HPDE6-E6E7 (cell line): ENCODE measurements around the gene NSD1.
"Not testable (repeated sequence)": the region's sequence is repeated elsewhere in the genome, so short reads cannot be mapped to it uniquely, and the experiment has no call there.

Source experiments
- DNase-seq: peaks from one replicate; pipeline ENCODE4 v3.0.0; 2011; ENCODE audit warnings: missing footprints; ENCODE audit errors: extremely low spot score

The NSD1 gene

DNA sequence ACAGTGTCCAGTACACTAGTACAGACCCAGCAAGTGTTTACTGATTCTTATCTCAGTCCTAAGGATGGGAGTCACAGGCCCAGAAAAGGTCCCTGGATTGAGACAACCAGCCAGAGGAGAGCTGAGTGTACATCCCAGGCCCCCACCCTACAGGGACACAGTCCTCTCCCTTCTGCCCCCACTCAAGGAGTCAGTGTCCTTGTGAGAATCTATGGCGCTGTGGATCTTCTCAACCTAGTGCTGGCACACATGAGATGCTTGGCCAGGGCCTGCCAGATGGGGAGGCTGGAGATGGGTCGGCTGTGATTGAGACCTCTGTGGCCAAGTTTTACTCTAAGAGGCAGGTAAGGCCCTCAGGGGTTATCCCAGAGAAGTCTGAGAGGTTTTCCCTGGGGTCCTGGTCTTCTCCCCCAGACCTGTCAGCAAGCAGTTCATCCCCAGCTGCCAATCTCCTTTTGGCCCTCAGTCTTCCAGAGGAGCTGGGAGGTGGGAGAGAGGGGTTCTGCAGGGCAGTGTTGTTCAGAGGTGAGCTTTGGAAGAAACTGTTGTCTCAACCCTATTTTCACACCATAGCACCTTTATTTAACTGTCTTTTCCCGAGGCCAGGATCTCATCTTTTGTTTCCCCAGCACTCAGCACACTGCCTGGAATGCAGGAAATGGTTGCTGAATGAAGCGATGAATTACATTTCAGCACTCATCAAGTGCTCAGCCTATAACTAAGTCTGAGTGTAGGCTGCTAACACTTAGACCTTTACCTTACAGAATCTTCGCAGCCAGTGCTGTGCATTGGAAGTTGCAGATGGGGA is 3.2 kb upstream of the NSD1 start:
- no peak for DNase-seq

DNA sequence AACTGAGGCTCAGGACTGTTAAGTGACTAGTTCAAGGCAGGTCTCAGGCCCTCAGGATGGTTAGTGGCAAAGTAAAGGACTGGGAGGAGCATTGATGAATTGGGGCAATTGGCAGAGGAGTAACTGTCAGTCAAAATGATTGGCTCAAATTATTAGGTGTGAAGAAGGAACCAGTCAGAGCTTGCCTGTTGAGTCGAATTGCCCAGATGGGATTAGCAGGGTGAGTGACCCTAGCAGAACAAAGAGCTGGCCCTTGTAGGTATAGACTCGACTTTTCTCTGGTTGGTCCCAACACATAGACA is 2.6 kb upstream of the NSD1 start:
- no peak for DNase-seq

DNA sequence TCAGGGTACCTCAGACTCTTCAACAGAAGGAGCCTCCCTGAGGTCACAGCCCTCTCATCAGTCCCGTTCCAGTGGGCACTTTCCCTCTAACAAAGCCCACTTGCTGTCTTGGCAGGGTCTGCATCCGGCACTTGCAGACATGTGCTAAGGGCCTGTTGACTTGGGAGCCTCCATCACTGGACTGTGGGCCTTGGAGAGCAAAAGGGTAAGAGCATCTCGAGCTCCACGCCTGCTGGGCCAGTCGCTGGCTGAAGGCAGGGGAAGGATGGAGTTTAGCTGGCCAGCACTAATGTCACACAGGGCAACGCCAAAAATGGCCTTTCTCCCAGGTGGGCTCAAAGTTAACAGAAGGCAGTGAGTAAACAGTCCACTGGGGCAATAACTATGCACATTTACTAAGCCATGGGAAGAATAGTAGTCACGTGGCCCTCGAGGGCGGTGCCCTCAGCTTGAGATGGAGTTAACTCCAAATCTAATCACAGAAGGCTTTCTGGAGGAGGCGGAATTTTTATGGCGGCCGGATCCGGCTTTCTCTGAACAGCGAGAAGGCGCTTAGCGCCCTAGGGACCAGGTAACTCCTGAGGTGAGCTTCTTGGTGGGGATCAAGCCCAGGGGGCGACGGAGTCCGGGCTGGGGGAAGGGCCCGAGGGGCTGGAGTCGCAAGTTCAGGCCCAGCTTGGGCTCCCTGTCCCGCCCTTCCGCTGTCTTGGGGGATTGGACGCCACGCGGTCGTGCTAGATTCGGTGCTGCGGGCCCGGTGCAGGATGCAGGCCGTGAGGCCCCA is 2.0 kb upstream of the NSD1 start:
- no peak for DNase-seq

DNA sequence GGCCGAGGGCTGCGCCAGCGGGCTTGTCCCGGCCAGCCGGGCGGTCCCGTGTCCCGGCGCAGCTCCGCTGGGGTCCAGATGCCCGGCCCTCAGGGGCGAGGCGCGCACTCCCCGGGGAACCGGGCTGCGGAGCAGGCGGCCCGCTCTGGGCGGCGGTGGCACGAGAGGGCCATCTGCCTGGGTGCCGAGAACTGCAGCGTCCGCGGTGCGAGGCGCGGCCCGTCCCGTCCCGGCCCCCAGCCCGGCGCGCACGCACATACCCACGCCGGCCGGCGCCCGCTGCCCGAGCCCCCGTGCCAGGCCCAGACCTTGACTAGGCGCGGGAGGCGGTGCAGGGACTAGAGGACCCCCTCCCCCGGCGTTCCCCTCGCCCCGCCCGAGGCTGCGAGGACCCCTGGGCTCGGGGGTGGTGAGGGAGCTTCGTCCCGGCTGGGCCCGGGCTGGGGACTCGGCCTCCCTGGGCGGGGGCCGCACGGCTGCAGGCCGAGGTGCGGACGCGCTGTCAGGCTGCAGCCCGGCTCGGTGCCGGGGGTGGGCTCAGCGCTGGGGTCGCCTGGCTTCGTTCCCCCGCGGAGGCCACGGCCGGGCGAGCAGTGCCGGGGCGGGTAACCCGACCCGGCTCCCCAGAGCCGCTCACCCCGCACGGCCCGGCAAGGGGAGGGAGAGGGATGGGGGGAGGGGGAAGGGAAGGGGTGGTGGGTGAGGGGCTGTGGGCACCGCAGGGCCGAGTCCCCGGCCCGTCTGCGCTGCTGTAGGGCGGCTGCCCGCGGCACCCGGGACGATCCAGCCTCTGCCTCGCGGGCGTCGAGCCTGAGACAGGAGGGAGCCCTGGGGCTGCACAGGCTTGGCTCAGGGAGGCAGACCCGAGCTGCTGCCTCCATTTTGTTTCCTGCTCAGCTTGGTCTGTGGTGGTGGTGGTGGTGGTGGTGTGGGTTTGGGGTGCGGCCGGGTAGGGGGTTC is 1.2 kb upstream of the NSD1 start:
- no peak for DNase-seq

DNA sequence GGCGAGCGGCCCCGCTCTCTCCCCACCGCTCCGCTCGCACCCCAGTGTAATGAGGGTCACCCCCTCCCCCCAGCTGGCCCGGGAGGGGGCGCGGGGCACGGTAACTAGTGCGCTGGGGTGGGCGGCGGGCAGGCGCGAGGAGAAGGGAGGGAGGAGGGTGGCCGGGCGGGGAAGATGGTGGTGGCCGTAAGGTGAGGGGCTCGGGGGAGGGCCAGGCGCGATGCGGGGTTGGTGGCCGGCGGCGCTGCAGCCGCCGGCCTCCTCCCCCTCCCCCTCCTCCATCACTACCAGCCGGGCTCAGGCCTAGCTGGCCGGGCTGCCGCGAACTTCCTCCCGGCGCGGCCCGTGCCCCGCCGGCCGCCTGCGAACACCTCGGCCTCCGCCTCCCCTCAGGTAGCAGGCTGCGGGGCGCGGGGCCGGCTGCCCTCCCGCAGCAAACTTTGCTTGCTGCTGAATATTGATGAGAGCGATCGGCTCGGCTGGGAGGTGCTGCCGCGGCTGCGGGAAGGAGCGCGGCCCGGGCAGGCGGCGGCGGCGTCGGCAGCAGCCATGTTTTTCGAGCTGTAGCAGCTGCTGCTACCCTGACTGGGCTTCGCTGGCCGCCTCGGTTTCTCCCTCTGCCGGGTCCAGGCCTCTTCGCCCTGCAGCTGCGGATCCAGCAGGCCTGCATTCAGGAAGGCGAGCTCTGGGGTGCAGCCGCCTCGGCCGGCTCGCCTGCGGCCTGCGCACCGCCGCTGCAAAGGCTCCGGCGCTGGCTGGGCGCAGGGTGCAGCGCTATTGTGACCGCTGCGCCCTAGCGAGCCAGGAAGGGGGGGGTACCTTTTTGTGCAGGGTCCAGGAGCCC is 502 bp downstream of the NSD1 start:
- DNase-seq: no peak

DNA sequence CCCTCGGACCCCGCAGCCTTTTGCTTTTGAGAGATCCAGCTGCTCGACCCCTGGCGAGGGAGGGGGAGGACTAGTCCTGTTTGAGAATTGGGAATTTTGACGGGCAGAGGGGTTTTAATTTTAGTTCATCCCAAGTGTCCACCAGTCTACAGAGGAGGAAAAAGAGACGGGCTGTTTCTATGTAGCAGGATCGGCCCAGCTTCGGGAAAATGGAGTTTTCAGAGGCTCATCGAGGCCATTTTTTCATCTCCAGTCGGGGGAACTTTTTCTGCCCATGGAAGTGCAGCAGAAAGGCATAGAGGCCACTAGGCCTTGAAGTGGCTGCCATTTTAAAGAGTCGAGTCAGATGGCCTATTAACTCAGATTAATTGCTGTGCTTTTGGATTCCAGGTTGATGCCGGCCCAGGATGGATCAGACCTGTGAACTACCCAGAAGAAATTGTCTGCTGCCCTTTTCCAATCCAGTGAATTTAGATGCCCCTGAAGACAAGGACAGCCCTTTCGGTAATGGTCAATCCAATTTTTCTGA is 1.2 kb downstream of the NSD1 start:
- no peak for DNase-seq

DNA sequence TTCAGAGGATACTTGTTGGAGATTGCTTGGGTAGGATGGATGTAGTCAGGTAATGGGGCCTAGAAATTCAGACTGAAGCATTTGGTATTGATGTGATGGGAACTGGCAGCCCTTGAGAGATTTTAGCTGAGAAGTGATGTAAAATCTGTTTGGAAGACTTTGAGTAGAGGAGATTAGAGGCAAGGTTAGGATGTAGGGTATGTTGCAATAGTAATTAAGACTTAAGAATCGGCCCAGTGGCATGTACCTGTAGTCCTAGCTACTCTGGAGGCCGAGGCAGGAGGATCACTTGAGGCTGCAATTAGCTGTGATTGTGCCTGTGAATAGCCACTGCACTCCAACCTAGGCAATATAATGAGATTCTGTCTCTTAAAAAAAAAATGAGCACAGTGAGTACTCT is 6.7 kb downstream of the NSD1 start:
- DNase-seq: no peak

DNA sequence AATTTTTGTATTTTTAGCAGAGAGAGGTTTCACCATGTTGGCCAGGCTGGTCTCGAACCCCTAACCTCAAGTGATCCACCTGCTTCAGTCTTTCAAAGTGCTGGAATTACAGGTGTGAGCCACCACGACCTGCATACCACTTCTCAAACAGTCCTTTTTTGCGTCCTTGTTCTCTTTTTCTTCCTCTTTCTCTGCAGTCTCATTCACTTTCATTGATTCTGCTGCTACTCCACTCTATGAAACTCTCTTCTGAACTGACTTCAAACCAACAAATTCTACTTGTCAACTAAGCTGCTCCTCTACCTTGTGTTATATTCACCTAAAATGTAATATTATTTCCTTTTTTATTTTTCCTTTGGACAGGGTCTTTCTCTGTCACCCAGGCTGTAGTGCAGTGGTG is 7.9 kb downstream of the NSD1 start:
- DNase-seq: no peak

DNA sequence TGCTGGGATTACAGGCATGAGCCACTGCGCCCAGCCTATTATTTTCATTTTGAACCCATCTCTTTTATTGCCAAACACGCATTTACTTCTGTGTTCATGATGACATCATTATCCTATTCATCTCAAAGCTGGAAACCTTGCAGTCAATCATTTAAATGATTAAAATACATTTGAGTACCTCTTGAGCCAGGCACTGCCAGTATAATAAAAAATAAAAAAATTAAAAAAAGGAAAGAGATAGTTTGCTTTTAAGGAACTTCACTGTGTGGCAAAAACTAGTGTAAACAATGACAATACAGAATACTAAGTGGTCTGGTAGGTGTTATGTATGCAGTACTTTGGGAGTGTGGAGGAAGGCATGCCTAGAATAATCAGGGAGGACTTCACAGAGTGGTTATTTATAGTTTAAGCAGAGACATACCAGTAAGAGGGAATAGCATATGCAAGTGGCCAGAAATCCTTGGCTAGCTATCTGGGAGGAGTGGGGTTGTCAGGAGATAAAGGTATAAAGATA is 8.6 kb downstream of the NSD1 start:
- DNase-seq: no peak

DNA sequence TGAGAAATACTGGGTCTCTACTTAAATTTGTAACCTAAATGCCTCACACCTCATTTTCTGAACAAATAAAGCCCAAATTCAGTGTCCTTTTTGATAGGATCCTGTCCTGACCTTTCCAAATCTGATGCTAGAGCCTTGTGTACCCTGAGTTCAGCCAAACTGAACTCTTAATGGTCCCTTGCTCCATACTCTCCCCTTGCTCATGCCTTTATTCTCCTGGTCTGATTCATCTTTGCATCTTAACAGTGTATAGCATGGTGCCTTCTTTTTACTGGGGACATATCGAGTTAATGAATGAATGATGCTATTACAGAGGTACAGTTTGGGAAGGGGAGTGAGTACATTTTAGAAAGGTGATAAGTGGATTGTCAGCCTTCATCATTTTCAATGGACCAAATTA is 9.2 kb downstream of the NSD1 start:
- no peak for DNase-seq

DNA sequence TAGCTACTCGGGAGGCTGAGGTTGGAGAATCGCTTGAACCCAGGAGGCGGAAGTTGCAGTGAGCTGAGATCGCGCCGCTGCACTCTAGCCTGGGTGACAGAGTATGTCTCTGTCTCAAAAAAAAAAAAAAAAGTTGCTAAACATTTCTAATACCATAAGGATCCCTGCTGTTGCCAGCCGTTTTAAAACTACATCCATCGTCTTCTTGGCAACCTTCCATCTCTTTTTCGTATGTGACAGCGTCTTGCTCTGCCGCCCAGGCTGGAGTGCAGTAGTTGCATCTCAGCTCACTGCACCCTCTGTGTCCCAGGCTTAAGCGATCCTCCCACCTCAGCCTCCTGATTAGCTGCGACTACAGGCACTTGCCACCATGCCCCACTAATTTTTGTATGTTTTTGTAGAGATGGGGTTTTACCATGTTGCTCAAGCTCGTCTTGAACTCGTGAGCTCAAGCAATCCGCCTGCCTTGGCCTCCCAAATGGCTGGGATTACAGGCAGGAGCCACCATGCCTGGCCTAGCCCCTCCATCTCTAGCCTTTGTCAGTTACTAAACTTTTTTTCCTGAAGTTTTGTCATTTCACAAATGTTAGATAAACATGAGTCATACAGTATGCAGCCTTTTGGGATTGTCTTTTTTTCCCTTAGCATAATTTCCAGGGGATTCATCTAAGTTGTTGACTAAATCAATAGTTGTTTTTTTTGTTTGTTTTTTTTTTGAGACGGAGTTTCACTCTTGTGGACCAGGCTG is 13.5 kb downstream of the NSD1 start:
- DNase-seq: no peak

DNA sequence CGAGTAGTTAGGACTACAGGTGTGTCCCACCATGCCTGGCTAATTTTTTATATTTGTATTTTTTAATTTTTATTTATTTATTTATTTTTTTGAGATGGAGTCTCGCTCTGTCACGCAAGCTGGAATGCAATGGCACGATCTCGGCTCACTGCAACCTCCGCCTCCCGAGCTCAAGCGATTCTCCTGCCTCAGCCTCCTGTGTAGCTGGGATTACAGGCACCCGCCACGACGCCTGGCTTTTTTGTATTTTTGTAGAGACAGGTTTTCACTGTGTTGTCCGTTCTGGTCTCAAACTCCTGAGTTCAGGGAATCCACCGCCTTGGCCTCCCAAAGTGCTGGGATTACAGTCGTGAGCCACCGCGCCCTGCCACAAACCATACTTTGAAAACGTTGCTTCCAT is 16.5 kb downstream of the NSD1 start:
- DNase-seq: not testable (repeated sequence)

DNA sequence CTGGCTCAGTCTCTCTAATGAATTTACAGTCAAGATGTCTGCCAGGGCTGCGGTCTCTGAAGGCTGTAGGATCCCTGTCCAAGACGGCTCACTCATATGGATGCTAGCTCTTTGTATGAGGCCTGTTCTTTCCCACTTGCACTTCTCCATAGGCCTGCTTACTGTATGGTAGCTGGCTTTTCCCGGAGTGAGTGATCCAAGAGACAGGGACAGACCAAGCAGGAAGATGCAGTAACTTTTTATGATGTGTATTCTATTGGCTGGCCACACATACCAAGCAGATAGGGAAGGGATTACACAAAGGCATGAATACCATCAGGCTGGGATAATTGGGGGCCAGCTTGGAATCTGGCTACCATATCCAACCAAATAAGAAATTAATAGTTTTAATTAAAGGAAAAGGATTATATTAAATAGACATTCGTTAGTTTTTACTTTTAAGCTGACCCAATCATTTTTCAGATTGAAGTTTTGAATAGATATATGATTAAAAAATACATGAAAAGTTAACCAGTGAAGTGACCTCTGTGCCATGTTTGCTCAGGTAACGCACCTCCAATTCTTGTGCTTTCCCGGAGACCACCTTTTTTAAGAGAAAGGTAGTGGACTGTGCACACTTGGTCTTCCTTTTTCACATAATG is 20.6 kb downstream of the NSD1 start:
- DNase-seq: no peak

DNA sequence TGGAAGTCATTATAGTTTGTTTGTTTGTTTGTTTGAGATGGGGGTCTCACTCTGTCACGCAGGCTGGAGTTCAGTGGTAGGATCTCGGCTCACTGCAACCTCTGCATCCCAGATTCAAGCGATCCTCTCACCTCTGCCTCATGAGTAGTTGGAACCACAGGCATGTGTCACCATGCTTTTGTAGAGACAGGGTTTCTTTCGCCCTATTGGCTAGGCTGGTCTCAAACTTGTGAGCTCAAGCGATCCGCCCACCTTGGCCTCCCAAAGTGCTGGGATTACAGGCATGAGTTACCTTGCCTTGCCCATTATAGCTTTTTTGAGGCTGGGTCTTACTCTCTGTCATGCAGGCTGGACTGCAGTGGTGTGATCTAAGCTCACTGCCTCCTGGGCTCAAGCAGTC is 28.8 kb downstream of the NSD1 start:
- DNase-seq: no peak

DNA sequence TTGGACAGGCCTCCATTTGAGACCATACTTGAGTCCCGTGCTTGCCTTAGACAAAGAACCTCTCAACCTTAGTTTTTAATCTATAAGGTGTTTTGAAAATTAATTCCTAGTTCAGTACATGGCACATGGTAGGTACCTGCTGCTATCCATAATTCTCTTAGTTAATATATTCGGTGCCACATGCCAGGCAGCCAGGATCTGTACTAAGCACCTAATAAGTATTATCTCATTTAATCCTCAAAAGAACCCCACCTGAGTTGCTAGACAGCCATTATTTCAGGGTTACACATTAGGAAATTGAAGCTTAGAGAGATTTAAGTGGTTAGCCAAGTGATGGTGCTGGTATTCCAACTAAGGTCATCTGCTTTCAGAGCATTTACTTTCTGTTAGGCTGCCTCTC is 29.9 kb downstream of the NSD1 start:
- DNase-seq: no peak

DNA sequence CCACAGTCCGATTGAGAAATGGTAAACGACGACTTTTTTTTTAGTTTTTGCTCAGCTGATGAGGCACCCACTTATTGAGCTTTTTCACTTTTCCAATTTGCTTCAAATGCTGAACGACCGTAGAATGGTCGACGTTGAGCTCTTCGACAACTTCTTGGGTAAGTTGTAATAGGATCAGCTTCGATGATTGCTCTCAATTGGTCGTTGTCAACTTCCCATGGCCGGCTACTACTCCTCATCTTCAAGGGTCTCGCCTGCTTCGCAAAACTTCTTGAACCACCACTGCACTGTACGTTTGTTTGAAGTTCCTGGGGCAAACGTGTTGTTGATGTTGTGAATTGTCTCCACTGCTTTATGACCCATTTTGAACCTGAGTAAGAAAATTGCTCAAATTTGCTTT is 35.7 kb downstream of the NSD1 start:
- no peak for DNase-seq

DNA sequence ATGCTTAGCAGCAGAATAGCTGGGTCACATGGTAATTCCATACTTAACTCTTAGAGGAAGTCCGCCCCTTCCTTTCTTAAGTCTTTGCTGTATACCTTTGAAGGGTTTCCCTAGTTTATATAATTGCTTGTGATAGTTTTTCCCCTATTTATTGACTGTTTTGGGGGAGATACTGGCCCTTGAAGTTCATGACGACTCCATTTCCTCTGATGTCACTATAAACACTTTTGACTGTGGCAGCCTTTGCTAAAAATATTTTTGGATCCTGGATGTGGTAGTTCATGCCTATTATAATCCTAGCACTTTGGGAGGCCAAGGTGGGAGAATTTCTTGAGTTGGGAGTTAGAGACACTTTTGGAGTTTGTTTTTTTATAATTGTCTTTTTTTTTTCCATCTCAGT is 38.4 kb downstream of the NSD1 start:
- no peak for DNase-seq

DNA sequence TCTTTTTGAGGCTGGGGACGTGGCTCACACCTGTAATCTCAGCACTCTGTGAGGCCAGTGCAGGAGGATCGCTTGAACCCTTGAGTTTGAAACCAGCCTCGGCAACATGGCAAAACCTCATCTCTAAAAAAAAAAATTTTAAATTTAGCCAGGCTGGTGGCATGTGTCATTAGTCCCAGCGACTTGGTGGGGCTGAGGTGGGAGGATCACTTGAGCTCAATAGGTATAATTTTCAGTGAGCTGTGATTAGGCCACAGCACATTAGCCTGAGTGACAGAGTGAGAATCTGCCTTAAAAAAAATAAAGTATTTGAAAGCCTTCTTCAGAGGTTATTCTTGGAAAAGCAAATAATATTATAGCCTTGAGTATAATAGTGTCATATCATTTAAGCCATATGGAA is 41.8 kb downstream of the NSD1 start:
- DNase-seq: no peak

DNA sequence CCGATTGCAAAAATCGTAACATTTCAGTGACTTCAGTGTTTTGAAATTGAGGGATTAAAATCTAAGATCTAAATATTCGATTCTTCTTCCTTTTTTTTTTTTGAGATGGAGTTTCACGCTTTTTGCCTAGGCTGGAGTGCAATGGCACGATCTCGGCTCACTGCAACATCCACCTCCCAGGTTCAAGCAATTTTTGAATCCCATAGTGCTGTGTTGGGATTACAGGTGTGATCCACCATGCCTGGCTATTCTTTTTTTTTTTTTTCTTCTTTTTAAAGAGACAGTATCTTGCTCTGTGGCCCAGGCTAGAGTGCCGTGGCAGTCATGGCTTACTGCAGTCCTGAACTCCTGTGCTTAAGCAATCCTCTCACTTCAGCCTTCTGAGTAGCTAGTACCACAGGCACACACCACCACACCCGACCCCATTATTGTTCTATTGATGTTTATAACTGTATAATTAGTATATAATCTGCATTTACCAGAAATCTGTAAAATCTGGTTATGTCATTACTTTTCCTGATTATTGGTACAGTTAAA is 42.7 kb downstream of the NSD1 start:
- DNase-seq: no peak
